HuH-7 (cell line): Measurements from ENCODE around the gene USP31.
A peak's percentile ranks its signal among the peaks of the same experiment; 100 is the strongest.

Experiments
- DNase-seq: peaks from one replicate; pipeline ENCODE4 v3.0.0; 2011; ENCODE audit warnings: low spot score

USP31 gene

DNA sequence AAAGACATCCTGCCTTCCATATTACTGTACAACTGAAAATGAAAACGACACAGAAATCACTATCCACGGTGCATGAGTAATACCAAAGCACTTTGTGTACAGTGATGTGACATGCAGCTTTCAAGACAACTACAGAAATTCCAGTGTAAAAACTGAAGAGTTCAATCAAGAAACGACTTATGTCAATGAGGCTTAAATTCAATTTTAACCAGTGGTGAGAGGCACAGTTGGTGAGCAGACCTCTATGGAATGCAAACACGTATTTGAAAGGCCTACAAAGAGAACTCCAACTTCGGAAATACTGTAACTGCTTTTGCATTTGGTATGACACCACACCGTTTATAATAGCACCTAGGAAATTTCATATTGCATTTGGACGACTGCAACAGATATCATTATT lies 87.6 kb downstream of the USP31 start:
- DNase-seq, result no peak

DNA sequence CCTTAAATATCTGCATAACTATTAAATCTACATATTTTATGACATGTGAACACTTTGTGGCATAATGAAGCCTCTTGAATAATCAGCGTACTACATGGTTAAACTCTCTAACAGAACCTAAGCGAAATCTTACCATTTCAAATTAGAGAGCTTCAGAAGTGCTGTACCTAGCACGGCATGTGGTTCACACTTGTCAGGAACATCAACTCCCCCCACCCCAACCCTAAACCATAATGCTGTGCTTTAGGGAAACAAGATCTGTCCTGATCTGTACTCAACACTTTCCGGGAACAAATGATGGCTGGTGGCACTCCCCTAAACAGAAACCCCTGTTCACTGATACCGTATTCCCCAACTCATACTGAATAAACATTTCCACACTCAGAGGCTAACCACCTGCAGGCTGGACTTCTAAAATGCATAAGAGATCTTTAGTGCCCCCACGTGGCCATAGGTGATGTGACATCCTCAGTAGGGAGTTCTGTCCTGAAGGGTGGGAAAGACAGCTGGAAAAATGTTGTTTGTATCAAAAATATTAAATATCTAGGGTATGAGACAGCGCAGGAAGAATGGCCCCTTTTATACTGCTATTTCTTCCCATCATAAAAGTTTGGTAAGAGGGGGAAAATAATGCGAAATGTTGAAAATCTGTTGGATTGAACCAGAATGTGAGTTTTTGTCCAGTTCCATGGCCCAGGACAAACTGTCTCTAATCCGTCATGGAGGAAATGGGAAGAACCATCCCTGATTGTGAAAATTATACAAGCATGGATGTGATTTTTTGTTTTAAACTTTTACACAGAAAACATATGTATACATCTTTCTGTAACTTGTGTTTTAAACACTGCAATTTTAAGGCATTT lies 88.6 kb downstream of the USP31 start:
- DNase-seq, result peak; percentile 72

DNA sequence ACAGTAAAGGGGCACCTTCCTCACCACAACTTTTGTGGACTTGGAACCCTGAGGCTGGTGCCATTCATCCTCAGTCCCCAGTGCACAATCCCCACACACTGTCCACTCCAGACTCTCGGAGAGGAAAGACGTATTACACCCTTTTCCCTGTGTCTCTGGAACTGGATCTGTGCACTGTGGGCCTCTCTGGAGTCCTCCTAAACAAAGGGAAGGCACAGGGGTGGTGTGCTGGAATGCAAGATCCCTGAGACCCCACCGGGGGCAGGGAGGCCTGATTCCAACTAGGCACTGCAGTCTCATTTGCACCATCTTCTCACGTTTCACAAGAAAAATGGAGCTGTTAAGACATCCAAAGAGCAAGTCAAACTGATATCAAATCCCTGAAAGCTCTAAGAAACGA lies 89.8 kb downstream of the USP31 start:
- DNase-seq, result no peak

DNA sequence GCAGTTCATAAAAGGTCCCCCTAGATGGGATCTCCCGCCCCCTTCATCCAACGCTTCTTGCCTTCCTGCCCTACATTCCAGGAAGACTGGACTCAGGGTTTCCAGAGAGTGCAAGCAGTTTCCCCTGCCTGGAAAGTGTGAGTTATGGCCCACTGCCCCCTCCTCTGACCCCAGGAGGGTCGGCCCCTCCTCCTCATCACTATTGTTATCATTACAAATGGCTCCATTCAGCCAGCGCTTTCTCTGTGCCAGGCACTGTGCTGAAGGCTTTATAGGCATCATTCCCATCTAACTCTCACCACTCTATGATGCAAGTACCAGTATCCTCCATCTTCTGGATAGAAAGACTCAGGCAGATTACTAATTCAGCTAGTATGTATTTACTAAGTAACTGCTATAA lies 90.7 kb downstream of the USP31 start:
- no peak for DNase-seq

DNA sequence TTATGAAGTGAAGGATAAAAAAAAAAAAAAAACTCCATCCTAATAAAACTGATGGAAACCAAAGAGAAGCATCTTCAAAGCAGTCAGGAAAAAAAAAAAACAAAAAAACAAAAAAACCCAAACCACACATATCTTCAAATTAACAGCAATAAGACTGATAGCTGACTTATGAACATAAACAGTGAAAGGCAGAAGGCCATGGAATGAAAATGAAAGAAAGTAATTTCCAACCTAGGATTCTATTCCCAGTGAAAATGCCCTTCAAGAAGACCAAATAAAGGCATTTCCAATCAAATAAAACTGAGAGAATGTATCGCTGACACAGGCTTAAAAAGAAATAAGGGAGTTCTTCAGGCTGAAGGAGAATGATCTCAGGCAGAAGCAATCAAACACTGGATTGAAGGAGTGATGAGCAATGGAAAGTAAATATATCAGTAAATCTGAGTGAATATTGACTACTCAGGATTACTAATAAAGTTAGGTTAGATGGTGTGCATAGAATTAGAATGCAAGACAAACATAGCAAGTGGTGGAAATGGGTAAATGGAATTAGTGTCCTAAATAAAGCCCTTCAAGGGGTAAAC lies 92.1 kb downstream of the USP31 start:
- DNase-seq, result no peak

DNA sequence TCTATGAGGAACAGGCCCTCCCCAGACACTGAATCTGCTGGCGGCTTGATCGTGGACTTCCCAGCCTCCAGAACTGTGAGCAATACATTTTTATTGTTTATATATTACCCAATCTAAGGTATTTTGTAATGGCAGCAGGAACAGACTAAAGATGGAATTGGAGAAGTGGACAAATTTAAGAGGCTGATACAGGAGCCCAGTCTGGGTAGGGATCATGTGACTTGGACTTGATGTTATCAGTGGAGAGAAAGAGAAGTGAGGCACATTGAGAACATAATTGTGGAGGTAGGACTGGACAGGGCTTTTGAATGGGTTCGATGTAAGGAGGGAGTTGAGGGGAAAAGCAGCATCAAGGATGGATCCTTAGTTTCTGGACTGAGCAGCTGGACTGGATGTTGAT lies 93.8 kb downstream of the USP31 start:
- no peak for DNase-seq

DNA sequence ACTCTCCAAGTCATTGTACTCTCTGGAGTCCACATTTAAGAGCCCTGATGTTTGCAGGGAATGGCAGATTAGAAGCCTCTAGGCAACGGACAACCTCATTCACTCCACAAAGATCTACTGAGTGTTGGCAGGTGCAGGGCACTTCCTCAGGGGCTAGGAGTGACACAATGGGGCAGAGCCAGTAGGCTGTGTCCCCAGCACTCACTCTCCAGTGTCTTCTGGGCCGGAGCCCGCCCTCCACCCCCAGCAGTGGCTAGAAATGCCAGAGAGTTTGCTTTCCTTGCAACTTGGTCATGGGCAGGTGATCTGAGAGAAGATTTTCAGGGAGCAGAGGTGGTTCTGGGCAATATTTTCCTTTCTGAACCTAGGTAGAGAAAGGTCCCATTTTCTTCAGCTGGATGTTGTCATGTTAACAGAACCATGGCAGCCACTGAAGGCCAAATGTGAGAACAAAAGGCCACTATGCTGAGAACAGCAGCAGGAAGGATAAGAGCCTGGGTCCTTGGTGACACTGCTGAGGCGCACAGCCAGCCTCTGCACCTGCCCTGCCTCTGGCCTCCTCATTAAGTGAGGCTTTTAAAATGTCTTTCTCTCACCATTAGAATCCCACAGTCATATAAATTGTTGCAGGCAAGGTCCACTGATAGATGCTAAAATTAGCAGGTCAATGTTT lies 96.2 kb downstream of the USP31 start:
- no peak for DNase-seq

DNA sequence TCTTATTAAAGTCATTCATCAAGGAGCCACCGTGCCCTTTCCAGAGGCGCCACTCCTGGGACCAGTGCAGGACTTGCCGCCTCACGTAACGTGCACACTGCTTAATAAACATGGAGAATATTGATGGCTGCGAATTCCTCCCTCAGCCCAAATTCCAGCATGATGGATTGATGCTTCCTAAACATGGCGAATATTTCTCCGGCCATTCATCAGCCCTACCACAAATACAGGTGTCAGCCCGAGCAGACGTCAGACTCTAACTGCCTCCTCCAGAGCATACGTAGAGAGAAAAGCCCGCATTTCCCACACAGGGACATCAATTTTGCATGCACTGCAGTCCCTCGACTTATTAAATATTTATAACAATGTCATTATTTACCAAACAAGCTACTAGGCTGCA lies 97.0 kb downstream of the USP31 start:
- DNase-seq, result no peak

DNA sequence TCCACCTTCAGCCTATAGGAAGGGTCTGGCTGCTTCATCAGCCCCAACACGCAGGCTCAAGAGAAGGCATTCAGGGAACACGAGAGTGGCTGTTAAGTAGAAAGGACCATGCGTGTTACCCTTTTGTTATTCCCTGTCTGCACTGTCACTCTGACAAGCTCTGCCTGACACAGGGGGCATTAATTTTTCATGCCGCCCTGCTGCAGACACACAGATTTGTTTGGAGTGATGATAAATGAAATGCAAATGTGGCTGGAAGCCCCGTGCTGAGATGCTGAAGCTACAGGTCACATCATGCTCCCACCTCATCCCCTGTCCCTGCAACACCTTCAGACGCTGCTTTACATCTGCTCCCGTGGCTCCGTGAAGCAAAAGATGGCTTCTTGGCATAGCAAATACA lies 97.7 kb downstream of the USP31 start:
- no peak for DNase-seq

DNA sequence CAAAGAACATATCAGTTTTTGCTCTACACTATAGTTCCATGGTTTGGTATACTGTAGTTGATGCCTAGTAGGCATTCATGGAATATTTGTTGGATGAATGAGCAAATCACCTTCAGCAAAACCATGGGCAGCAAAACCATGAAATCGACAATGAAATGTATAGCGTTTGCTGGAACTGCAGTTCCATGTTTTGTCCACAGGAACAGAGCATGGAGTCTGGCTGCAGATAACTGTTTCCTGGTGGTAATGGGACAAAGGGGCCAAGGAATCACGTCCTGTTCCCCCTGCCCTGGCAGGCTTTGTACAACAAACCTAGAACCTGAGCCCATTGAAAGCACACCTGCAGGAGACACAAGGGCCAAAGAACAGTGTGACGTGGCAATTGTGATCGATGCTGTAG lies 101.1 kb downstream of the USP31 start:
- DNase-seq, result no peak

DNA sequence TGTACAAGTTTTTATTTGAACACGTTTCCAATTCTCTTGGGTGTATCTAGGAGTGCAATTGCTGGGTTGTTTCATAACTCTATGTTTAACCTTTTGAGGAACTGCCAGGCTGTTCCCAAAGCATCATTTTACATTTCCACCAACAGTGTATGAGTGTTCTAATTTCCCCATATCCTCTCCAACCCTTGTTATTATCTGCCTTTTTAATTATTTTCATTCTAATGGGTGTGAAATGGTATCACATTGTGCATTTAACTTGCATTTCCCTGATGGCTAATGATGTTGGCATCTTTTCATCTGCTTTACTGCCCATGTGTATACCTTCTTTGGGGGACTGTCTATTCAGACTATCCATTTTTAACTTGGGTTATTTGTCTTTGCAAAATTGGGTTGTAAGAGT lies 104.2 kb downstream of the USP31 start:
- DNase-seq, result no peak

DNA sequence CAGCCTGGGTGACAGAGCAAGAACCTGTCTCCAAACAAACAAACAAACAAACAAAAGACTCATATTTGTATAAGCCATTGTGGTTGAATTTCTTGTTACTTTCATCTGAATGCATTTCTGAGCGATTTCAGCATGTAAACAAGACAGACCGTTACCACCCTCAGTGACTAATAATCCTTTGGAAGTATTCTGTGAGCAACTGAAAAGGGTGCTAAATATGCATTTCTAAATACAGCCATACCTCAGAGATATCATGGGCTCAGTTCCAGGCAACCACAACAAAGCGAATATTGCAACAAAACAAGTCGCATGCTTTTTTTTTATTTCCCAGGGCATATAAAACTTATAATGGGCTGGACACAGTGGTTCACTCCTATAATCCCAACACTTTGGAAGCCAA lies 109.0 kb downstream of the USP31 start:
- DNase-seq, result no peak

DNA sequence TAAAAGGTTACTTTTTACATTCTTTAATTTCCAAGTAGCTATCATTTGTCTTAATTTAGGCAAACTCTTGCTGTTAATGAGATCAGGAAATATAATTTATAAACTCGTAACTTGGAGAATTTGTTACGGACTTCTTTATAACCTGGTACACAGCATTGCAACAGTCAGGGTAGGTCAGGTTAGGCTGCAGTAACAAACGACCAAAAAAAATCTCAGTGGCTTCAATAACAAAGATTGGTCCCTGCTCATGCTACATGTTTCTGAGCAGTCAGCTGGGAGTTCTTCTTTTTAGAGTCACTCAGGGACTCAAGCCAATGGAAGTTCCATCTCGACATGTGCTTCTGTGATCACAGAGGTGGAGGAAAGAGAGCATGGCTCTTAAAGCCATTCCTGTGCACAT lies 110.1 kb downstream of the USP31 start:
- no peak for DNase-seq

DNA sequence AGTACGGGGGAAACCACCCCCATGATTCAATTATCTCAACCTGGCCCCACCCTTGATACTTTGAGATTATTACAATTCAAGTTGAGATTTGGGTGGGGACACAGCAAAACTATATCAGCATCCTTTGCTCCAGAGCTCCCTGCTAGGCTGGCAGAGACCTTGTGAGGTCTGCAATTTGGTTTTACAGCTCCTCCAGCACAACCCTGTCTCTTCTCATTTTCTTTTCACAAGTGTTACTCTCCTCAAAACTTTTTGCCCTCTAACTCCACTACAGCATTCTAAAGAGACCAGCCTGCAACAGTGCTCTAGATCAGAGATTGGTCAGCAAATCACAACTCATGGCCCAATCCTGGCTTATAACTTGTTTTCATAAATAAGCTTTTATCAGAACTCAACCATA lies 114.0 kb downstream of the USP31 start:
- no peak for DNase-seq

DNA sequence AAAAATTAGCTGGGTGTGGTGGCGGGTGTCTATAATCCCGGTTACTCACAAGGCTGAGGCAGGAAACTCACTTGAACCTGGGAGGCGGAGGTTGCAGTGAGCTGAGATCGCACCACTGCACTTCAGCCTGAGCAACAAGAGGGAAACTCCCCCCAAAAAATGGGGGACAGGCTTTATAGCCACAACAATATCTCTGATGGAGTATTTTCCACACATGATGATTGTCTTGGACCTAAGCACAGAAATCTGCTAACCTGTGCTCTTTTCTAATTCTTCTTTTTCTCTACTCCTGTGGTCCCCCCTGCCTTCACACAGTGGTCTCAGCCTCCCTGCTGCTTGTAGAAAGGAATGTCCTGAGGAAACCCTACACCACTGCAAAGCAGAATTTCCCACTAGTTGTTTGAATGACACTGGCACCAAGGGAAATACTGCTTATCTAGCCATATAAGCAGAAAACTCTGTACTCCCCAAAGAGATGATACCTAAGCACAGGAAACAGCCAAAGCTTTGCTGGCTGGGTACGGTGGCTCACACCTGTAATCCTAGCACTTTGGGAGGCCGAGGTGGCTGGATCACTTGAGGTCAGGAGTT lies 117.6 kb downstream of the USP31 start:
- DNase-seq, result no peak

DNA sequence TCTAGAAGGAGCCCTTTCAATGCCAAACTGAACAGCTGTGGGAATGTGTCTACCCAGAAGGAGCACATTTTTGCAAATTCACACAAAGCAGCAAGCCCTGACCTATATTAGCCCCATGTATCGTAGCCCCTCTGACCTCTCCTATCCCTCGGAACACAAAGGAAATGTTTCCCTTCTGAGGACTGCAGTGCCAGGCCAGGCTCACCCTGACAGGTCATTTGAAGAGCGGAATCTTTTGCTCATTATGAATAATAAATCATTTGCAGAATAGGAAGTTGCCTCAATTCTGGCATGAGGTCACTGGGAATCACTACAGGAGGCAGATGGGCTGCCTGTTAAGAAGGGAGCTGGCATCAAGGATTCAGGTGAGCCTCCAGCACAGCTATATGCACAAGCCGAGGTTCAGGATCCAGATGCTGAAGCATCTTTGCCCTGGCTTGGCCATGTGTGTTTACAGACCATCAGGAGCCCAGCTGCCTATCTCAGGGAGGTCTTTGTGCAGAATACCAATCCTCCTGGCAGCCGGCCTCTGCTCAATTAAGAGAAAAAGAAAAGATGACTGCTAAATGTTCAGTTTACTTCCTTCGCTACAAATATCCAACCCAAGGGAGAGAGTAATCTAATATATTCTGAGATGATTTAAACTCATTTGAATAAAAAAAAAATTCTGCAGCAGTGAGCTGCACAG lies 119.4 kb downstream of the USP31 start:
- DNase-seq, result no peak

DNA sequence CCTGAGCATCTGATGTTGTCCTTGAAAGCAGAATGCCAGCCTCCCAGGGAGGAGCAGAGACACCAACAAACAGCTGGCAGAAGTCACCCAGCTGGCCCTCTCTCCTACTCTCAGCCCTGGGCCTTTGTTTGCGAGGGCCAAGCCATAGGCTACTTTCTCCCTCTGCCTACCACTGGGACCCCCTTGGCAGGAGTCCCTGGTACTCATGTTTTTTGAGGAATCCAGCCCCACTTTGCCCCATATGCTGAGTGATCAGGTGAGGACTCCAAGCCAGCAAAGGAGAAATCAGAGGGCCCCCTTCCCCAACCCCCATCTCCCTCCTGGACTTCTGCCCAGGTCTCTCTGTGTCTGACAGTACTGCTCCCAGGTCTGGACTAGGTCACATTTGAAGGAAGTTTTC lies 121.9 kb downstream of the USP31 start:
- no peak for DNase-seq

DNA sequence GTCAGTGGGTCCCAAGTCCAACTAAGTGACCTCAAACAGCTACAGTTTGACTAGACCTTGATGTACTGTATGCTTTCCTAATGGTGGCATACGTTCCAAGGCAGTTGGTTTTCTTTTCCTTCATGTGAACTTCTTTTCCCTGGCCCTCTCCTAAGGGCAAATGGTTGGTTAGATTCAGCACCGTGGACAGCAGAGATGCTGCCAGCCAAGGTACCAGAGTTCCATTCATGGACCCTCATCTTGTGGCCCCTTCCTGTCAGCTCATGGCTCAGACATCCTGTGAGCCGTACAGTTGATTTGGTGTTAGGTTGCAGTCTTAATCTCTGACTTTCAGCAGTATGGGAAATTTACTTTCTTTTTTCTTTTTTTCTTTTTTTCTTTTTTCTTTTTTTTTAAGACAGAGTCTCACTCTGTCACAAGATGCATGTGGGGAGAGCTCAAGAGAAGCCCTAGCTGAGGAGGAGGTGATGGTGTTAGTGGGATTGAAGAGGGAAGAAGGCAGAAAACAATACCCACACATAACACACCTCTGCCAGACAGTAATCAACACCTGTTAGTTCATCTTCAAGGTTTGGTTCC lies 122.4 kb downstream of the USP31 start:
- peak; percentile 30 for DNase-seq

DNA sequence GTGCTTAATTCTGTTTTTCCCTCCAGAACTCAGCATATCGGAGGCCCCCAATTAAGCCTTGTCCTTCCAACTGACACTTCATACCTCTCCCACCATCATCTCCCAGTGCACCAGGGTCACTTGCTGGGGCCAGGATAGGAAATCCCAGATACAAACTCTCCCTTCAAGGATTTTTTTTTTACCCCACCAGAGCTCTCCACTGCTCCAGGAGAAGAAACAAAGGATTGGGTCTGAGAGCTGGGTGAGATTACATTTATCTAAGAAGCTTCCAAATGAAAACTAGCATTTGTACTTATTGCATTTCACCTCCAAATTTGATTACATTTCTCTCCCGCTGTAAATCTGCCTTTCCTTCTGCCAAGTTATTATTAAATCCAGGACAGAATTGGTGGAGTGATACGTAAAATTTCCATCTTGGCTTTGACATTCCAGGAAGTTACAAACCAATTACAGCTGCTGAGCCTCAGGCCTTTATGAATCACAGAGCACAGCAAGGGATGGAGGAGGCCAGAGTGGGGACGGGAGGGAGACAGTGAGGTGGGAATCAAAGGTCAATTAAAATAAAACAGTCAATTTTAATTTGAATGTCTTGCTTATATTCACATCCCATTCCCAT lies 123.5 kb downstream of the USP31 start:
- no peak for DNase-seq

DNA sequence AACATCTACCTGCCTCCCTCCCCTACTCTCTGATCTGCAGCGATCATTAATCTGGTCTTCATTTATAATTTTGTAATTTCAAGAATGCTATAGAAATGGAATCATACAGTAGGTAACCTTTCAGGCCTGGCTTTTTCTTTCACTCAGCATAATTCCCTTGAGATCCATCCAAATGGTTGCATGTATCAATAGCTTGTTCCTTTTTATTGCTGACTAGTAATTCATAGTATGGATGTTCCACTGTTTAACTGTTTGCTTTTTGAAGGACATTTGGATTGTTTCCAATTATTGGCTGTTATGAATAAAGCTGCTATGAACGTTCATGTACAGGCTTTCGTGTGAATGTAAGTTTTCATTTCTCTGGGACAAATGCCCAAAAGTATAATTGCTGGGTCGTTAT lies 125.2 kb downstream of the USP31 start:
- no peak for DNase-seq

DNA sequence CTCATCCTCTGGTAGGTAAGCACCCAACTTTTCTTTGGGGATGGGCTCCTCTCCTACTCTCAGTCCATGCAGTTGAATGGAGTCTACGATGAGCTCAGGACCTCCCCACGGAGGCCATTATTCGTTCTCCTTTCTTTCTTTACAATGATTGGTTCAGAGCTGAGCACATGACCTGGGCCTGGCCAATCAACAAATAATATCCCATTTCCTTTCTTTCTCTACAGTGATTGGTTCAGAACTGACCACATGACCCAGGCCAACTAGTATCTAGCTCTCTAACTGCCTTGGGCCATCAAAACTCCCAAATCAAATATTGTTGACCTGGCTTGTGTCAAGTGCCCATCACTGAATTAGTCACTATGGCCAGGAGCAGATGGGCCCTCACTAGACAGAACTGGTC lies 129.2 kb downstream of the USP31 start:
- DNase-seq, result no peak

DNA sequence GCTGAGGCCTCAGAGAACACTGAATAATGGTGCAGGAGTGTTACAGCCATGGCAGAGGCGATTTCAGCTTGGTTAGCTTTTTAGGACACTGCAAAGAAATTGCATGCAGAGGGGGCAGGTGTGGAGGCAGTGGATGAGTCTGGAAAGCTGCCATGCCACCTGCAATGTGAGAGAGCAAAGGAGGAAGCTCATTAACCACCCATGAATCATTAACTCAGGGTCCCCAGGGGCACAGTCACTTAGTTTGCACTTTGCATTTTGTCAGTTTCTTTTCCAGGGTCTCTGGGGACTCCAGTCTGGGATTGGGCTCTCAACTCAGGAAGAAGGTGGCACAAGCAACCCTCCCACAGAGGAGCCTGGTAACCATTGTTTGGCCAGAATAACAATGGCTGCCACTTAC lies 132.9 kb downstream of the USP31 start:
- DNase-seq, result no peak
